Skin epidermis (tissue), 12 donors: ENCODE measurements around the gene STRA8.

Experiments
- H3K27ac ChIP-seq, 21 experiments: fragments of 200-600 bp; sonication (generic) in 11 of 21; one replicate each; pipeline ENCODE4 v1.5.0; 2020; ENCODE audit warnings: mild to moderate bottlenecking in 3 of 21, inconsistent platforms in 2 of 21, moderate library complexity in 2 of 21
- H3K4me3 ChIP-seq, 7 experiments: fragments of 200-600 bp; sonication (generic) in 2 of 7; one replicate each; pipeline ENCODE4 v1.5.0; 2020; ENCODE audit warnings: inconsistent platforms in 2 of 7, mild to moderate bottlenecking in 2 of 7, moderate library complexity in 1 of 7

The STRA8 gene

GRCh38 chr7:135259702-135260101 is 26.1 kb downstream of the STRA8 start:
- Histone ChIP-seq H3K27ac (no peak overlapping the region), H3K4me3 (no peak overlapping the region)

GRCh38 chr7:135260470-135260869 is 26.8 kb downstream of the STRA8 start:
- Histone ChIP-seq H3K4me3 (no peak overlapping the region), H3K27ac (peak overlapping the region in 1 of 21 experiments; percentile 18)

GRCh38 chr7:135260930-135261721 is 27.5 kb downstream of the STRA8 start:
- Histone ChIP-seq H3K27ac (peak overlapping the region in 1 of 21 experiments; percentile 55), H3K4me3 (no peak overlapping the region)

DNA sequence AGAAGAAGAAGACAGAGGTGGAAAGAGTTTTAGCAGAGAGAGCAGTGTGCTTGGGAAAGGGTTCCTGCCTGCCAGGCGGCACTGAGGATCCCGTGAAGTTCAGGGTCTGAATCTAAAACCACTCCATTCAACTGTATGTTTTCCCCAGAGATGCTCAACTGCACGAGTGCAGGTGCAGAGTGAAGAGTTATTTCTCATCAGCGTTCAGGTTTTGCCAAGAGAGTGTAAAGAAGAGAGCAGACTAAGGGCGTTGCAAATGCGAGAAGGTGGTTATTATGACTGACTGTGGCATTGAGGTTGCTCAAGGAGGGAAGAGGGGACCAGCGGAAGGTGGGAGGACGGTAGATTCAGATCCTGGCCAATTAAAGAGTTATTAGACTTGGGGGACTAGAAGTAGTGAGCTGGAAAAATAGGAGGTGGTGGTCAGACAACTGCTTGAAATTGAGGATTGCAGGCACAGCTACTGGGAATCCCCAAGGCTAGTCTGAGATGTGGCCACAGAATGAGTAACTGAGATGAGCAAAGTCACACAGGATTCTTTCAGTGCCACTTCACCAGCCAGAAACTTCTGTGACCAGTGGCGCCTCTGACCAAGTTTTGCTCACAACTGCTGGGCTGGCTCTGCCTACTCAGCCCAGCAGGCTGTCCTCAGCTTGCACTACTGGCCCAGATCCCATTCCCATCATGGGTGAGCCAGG is 29.1 kb downstream of the STRA8 start:
- Histone ChIP-seq H3K4me3 (no peak overlapping the region), H3K27ac (no peak overlapping the region)

DNA sequence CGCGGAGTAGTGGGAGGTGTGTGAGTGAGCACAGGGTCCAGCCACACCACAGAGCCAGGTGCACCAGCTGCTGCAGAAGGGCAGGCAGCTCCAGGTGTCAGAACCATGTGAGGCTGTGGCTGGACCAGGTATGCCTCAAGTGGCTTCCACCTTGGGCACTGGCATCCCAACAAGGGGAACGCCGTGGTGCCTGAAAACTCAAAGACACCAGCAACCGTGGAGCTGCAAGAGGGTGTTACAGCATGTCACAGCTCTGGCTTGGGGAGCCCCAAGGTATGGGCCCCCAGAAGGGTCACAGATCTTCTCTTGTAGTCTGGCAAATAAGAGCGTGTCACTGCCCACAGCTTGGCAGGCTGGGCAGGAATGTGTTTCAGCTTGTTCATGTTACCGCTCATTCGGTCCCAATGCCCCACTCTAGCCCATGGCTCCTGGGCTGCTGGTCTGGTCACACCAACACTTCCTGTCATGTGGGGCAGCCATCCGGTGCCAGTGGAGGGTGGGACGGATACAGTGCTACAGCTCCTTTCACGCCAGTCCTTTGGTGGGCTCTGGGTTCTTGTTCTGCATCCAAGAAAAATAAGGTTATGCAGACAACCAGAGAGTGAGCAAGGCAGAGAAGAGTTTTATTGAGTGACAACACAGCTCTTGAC is 29.8 kb downstream of the STRA8 start:
- no peak overlapping the region for H3K4me3 ChIP-seq
- H3K27ac ChIP-seq = no peak overlapping the region

DNA sequence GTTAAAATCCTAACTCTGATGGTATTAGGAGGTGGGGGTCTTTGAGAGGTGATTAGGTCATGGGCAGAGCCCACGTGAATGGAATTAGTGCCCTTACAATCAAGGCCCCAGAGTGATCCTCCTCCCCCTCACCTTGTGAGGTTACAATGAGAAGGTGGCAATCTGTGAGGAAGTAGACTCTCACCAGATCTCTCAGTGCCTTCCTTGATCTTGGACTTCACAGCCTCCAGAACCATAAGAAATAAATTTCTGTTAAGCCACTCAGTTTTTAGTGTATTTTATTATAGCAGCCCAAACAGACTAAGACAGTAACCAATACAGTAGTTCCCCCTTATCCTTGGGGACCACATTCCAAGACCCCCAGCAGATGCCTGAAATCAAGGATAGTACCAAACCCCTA is 32.0 kb downstream of the STRA8 start:
- Histone ChIP-seq H3K27ac (no peak overlapping the region), H3K4me3 (no peak overlapping the region)

- Histone ChIP-seq H3K4me3 (no peak overlapping the region), H3K27ac (no peak overlapping the region)
Observed at GRCh38 chr7:135269921-135270320, 36.3 kb downstream of the STRA8 start.

- H3K4me3 ChIP-seq = no peak overlapping the region
- no peak overlapping the region for H3K27ac ChIP-seq
Observed at GRCh38 chr7:135270577-135271254, 37.1 kb downstream of the STRA8 start.

- Histone ChIP-seq H3K4me3 (no peak overlapping the region), H3K27ac (no peak overlapping the region)
Observed at GRCh38 chr7:135271255-135271615, 37.6 kb downstream of the STRA8 start.

DNA sequence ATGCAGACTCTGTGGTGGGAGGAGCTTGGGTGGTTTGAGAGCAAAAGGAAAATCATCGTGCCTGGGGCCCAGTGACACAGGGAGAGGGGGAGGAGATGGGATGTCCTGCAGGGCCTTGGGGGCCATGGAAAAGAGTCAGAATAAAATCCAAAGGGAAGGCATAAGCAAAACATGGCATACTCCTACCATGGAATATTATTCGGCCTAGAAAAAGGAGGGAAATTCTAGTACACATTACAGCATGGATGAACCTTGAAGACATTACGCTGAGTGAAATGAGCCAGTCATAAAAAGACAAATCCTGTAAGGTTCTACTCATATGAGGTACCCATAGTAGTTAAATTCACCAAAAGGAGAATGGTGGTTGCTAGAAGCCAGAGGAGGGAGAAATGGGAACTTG is 38.7 kb downstream of the STRA8 start:
- Histone ChIP-seq H3K4me3 (no peak overlapping the region), H3K27ac (no peak overlapping the region)

GRCh38 chr7:135273581-135273980 is 39.9 kb downstream of the STRA8 start:
- H3K4me3 ChIP-seq = no peak overlapping the region
- no peak overlapping the region for H3K27ac ChIP-seq

DNA sequence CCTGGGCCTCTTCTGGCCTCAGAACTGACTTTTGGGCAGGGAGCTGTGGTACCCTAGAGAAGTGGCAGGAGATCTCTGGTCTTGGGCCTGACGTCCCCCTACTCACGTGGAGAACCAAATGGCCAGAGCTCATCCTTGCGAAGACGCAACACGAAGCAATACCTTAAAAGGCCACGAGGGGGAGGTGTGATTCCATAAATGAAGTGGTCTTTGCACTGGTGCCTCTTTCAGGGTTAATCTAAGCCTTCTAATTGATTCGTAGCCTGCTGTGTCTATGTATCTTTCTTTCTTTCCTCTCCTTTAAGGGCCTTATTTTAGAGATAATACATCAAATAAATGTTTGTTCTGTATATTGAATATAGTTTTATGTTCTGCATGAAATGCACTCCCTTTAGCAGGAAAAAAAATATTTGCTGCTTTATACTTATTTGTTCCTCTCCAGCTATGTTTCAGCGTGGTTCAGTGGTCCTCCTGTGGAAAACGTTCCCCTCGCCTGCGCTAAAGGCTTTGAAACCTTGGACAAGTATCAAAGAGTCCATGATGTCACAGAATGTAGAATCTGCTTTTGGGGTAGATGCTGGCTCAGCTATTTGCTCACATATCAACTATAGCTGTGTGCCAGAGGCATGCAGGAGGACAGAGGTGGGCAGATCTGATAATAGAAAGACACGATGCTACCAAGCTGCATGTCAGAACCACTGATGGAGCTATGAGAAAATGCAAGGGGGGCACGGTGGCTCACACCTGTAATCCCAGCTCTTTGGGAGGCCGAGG is 41.0 kb downstream of the STRA8 start:
- no peak overlapping the region for H3K4me3 ChIP-seq
- H3K27ac ChIP-seq = no peak overlapping the region

- no peak overlapping the region for H3K4me3 ChIP-seq
- H3K27ac ChIP-seq = no peak overlapping the region
Observed at GRCh38 chr7:135275971-135276580, 42.4 kb downstream of the STRA8 start.

DNA sequence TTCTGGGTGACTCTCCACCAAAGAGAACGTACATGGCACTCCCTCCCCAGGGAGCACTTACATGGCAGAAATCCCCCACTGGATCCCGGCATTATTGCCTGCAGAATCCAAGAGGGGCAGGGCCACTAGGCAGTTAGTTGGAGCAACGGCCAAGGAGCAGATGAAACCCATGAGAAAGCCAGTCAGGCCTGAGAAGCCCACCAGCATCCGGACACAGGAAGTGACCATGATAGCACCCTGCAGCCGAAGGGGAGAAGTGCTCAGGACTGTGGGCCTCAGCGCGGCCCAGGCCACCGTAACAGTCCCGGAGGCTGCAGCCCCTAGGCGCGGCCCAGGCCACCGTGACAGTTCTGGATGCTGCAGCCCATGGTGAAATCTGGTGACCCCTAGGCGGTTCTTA is 43.5 kb downstream of the STRA8 start:
- no peak overlapping the region for H3K4me3 ChIP-seq
- H3K27ac ChIP-seq = no peak overlapping the region

GRCh38 chr7:135281363-135281949 is 47.8 kb downstream of the STRA8 start:
- peak overlapping the region in 1 of 21 experiments; percentile 13 for H3K27ac ChIP-seq
- H3K4me3 ChIP-seq = no peak overlapping the region

DNA sequence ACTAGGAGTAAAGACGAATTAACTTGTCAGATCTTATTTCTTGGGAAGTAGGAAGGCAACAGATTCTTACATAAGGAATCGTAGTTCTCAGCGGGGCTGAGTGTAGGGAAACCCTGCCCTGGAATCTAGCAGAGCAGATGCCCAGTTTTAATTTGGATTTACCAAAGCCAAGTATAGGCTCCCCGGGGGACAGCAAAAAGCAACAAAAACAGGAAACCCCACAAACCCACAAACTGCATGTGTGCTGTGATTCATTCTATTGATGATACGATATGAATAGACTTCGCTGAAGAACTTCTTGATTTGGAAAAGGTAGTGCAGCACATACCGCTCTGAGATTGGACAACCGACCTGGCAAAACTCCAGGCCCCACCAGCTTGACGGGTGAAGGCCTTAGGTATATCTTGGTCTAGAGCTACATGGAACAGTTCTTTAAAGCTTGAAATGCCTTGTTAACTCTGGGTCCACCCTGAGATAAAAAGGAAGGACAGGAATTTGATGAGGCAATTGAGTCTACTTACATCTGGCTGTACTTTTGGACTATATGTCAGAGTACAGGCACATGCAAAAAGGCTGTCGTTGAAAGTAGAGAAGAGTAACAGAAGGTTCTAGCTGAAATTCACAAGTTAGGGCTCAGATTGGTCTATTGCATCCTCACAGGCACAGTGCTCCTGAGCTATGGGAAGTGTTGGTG is 49.1 kb downstream of the STRA8 start:
- Histone ChIP-seq H3K4me3 (no peak overlapping the region), H3K27ac (peak overlapping the region in 2 of 21 experiments; percentile 3 to 6)

DNA sequence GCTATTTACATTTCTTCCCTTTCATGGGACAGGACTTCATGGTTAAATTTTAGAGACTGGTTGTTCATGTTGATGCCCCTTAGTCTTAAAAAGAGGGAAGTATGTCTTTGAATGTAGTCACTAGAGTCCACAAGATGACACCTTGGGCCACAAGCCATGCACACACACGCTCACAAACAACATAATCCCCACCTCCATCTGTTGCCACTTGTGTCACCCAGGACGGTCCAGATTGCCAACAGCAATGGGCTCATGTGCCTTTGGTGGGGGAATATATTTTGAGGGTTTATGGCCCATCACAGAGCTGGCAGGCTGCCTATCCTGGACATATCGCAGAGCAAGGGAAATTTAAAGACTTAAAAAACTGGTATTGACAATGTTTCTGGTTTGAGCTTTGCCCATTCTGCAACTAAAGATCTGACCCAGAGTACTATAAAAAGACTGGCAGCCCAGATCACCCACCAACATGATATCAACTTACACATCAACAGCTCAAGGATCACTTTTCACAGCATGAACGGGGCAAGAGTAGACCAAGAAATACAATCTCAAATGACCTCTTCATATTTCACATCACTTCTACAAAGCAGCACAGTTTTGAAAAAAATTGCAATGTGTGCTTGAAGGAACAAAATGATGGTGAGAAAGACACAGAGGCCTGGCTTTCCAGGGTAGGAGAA is 50.5 kb downstream of the STRA8 start:
- Histone ChIP-seq H3K27ac (no peak overlapping the region), H3K4me3 (no peak overlapping the region)
